Muscle layer of colon (tissue), 2 donors: ENCODE data around the gene KRTAP10-10.
"Not testable (repeated sequence)": the region's sequence is repeated elsewhere in the genome, so short reads cannot be mapped to it uniquely, and the experiment has no call there.

Experiments
- H3K27ac ChIP-seq: one replicate; pipeline ENCODE4 v1.7.0; 2013; ENCODE audit warnings: low read depth, mild to moderate bottlenecking, low read length, moderate library complexity
- H3K27me3 ChIP-seq, 2 donors: one replicate each; pipeline ENCODE4 v1.7.0; 2013; ENCODE audit warnings: low read length in 2 of 2, mild to moderate bottlenecking in 2 of 2; ENCODE audit not compliant: insufficient read depth in 2 of 2, control insufficient read depth in 1 of 2
- H3K36me3 ChIP-seq: one replicate; pipeline ENCODE4 v1.7.0; 2013; ENCODE audit warnings: mild to moderate bottlenecking, low read length; ENCODE audit not compliant: insufficient read depth
- H3K4me1 ChIP-seq: one replicate; pipeline ENCODE4 v1.7.0; 2013; ENCODE audit warnings: mild to moderate bottlenecking, low read length; ENCODE audit not compliant: insufficient read depth
- H3K4me3 ChIP-seq, 2 donors: one replicate each; pipeline ENCODE4 v1.7.0; 2013; ENCODE audit warnings: low read length in 2 of 2, low read depth in 1 of 2, mild to moderate bottlenecking in 1 of 2, moderate library complexity in 1 of 2
- H3K9ac ChIP-seq: one replicate; pipeline ENCODE4 v1.7.0; 2013; ENCODE audit warnings: low read length
- H3K9me3 ChIP-seq: one replicate; pipeline ENCODE4 v1.7.0; 2013; ENCODE audit warnings: mild to moderate bottlenecking, low read length
- donor health status: abdominal sarcoma.
- donor health status: Adenocarcinoma of cecum.

Gene KRTAP10-10

GRCh38 chr21:44609193-44609592, 28.0 kb upstream of the KRTAP10-10 start:
- no peaks in the 10 kb centered on the region for H3K4me1 ChIP-seq
- peaks cover 0 to 9% of the 10 kb centered on the region in 2 donors for H3K27me3 ChIP-seq
- H3K4me3 ChIP-seq, result no peak overlapping the region
- no peak overlapping the region for H3K9ac ChIP-seq
- peaks cover 3% of the 10 kb centered on the region for H3K9me3 ChIP-seq
- no peaks in the 10 kb centered on the region for H3K36me3 ChIP-seq
- H3K27ac ChIP-seq, result no peak overlapping the region

- H3K27ac ChIP-seq, H3K36me3 ChIP-seq, H3K9me3 ChIP-seq, H3K9ac ChIP-seq, H3K4me3 ChIP-seq, H3K4me1 ChIP-seq, H3K27me3 ChIP-seq: not testable (repeated sequence)
Observed at GRCh38 chr21:44610157-44610843, 26.9 kb upstream of the KRTAP10-10 start.

DNA sequence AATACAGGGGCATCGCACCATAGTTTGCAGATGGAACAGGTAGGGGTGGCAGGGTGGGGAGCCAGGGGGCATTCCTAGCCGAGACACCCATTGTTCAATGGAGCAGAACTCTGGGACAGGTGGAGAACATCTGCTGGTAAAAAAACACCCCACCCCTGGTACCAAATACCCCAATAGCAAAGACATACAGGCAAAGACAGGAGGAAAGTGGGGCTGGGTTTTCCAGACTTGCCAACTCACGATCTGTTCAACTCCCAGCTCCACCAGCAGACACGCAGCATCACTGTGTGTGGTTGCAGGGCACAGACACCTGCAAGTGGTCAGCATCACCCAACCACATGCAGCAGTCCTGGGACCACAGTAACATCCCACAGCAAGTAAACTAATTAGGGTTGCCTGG, 25.6 kb upstream of the KRTAP10-10 start:
- Histone ChIP-seq H3K27me3 (peaks cover 0 to 14% of the 10 kb centered on the region in 2 donors), H3K27ac (no peak overlapping the region), H3K36me3 (no peaks in the 10 kb centered on the region), H3K9me3 (no peaks in the 10 kb centered on the region), H3K9ac (no peak overlapping the region), H3K4me3 (no peak overlapping the region), H3K4me1 (no peaks in the 10 kb centered on the region)

- no peaks in the 10 kb centered on the region for H3K4me1 ChIP-seq
- H3K36me3 ChIP-seq, result no peaks in the 10 kb centered on the region
- no peak within 1 kb of the TSS for H3K4me3 ChIP-seq
- H3K9ac ChIP-seq, result no peak within 1 kb of the TSS
- peaks cover 0 to 16% of the 10 kb centered on the region in 2 donors for H3K27me3 ChIP-seq
- no peaks in the 10 kb centered on the region for H3K9me3 ChIP-seq
- H3K27ac ChIP-seq, result no peak within 1 kb of the TSS
Observed at GRCh38 chr21:44612029-44612486, 25.1 kb upstream of the KRTAP10-10 start, which contains the start of gene KRTAP10-8. Gene KRTAP10-8 (plus strand): TSS chr21:44612079. CDS start chr21:44612101, 22 bp downstream.

DNA sequence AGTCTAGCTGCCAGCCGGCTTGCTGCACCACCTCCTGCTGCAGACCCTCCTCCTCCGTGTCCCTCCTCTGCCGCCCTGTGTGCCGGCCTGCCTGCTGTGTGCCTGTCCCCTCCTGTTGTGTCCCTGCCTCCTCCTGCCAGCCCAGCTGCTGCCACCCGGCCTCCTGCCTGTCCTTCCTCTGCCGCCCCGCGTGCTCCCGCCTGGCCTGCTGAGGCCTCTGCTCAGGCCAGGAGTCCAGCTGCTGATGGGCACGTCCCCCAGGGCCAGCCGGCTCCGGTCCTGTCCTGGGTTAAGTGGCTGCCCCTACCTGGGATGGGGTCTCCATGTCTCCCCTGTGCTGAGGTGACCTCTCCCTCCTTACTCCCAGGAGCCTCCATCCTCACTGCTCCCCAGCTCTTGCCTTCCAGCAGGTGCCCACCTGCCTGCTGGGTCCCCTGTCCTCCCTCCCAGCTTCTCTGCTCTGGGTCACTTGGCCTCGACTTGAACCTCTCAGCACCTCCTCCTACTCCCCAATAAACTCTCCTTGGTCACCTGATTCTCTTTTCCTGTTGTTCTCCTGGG, 24.4 kb upstream of the KRTAP10-10 start:
- no peak overlapping the region for H3K9ac ChIP-seq

DNA sequence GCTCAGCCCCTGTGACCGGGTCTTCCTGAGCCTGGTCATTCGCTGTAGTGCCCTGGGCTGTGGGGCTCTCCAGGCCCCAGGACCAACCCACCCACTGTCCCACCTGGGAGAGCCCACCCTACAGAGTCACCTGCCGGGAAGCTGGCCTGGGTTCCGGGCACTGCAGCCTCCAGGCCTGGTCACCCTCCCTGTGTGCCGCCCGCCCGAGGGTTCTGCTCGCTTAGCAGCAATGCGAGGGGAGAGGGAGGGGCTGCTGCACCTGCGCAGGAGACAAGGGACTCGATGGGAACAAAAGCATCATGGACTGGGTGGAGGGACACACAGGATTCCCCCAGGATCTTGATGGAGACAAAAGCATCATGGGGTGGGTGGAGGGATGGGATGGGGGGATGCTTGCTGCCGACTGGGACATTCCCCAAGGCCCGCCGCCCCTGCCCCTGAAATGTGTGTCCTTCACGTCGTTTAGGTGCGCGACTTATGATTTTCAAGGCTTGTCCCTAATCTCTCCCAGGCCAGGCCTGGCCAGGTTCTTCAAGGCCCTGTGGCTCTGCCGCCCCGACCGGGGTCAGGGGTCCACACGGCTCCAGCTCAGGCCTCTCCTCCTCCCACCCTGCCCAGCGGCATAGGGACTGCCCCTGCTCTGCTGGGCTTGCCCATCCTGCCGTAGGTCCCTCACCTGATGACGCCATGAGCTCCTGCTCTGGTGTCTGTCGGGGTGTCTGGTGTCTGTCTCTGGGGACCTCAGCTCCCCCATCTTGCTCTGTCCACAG, 23.6 kb upstream of the KRTAP10-10 start:
- H3K9me3 ChIP-seq, result no peaks in the 10 kb centered on the region
- H3K27me3 ChIP-seq, result peaks cover 0 to 16% of the 10 kb centered on the region in 2 donors
- H3K27ac ChIP-seq, result no peak overlapping the region
- H3K4me1 ChIP-seq, result no peaks in the 10 kb centered on the region
- H3K36me3 ChIP-seq, result no peaks in the 10 kb centered on the region
- no peak overlapping the region for H3K4me3 ChIP-seq
- no peak overlapping the region for H3K9ac ChIP-seq

More for the DNA sequence above, 24.4 kb upstream of the KRTAP10-10 start:
- Histone ChIP-seq H3K36me3 (no peaks in the 10 kb centered on the region), H3K27me3 (peaks cover 0 to 16% of the 10 kb centered on the region in 2 donors), H3K9me3 (no peaks in the 10 kb centered on the region), H3K4me3 (no peak overlapping the region), H3K4me1 (no peaks in the 10 kb centered on the region), H3K27ac (no peak overlapping the region)

DNA sequence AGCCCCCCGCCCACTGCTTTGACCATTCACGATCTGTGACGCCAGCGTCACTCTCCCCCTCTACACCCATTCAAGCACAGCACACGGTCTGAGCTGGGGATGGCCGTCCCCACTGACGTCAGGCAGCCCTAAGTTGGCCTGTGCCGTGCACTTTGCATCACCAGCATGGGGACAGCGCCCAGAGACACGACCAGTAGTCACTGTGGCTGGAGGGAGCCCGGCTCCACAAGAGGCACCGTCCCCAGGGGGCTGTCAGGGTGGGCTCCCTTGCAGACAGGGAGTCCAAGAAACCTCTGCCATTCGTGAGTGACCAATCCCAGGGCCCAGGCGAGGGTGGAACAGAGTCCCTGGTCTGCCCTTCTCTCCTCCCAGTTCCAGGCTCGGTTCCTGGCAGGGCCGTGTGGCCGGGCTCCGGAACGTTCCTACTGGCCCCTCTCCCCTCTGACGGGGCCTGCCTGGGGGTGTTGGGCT, 23.0 kb upstream of the KRTAP10-10 start:
- Histone ChIP-seq H3K36me3 (no peaks in the 10 kb centered on the region), H3K9ac (no peak overlapping the region), H3K9me3 (no peaks in the 10 kb centered on the region), H3K27ac (no peak overlapping the region), H3K27me3 (peaks cover 0 to 16% of the 10 kb centered on the region in 2 donors), H3K4me1 (no peaks in the 10 kb centered on the region), H3K4me3 (no peak overlapping the region)

DNA sequence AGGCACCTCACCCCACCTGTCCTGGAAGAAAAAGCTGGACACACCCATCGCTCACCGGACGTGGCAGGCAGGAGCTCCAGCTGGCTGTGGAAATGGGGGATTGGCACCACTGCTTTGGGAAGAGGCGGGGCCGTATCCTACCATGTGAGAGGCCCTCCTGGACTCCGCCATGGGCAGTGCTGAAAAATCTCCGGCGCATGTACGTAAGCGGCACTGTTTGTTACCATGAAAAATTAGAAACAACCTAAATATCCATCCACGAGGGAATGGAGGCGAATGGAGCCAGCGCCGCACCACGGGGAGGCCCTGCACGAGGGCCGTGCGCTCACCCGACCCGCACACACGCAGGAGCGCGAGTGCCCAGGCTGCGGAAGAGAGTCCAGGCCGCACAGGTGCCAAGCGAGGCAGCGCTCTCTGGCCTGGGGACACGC, 22.2 kb upstream of the KRTAP10-10 start:
- Histone ChIP-seq H3K9me3 (no peaks in the 10 kb centered on the region), H3K27ac (no peak overlapping the region), H3K4me1 (no peaks in the 10 kb centered on the region), H3K27me3 (peaks cover 0 to 16% of the 10 kb centered on the region in 2 donors), H3K9ac (no peak overlapping the region), H3K4me3 (no peak overlapping the region), H3K36me3 (no peaks in the 10 kb centered on the region)

- no peaks in the 10 kb centered on the region for H3K9me3 ChIP-seq
Observed at GRCh38 chr21:44615466-44615865, 21.7 kb upstream of the KRTAP10-10 start.

DNA sequence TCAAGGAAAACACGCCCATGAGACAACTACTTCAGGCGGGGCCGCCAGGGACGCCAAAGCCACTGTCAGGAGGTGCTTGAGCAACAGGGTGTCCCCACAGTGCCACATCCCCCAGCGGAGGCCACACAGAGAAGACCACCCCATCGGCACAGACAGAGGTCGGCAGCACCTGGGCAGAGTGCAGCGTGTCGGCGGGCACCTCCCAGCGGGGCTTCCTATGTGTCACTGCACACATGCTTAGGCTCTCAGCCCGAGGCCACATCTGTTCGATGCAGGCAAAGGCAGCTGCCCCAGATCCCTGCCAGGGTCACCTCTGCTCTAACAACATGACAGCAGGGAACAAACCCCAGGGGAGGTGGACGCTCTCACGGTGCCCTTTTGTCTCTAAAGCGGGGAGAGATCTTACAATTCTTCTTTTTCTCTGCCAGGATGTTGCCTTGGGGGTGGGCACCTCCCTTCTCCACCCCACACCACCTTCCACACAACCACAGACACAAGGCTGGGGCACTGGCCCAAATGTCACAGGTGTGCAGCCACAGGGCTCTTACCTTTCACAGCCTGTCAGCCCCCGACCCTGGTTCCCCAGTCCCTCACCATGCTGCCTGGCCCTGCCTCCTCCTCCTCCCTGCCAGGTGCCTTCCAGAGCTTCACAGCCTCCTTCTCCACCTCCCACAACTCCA, 21.1 kb upstream of the KRTAP10-10 start:
- Histone ChIP-seq H3K27me3 (peaks cover 0 to 16% of the 10 kb centered on the region in 2 donors), H3K27ac (no peak overlapping the region), H3K4me3 (no peak overlapping the region), H3K4me1 (no peaks in the 10 kb centered on the region), H3K36me3 (no peaks in the 10 kb centered on the region), H3K9ac (no peak overlapping the region), H3K9me3 (no peaks in the 10 kb centered on the region)

More at GRCh38 chr21:44615466-44615865, 21.7 kb upstream of the KRTAP10-10 start:
- H3K9ac ChIP-seq, result no peak overlapping the region
- no peak overlapping the region for H3K27ac ChIP-seq
- no peak overlapping the region for H3K4me3 ChIP-seq
- H3K36me3 ChIP-seq, result no peaks in the 10 kb centered on the region
- H3K27me3 ChIP-seq, result peaks cover 0 to 16% of the 10 kb centered on the region in 2 donors
- no peaks in the 10 kb centered on the region for H3K4me1 ChIP-seq

GRCh38 chr21:44616591-44616926, 20.6 kb upstream of the KRTAP10-10 start:
- Histone ChIP-seq H3K9ac (no peak overlapping the region), H3K36me3 (no peaks in the 10 kb centered on the region), H3K4me1 (no peaks in the 10 kb centered on the region), H3K4me3 (no peak overlapping the region), H3K9me3 (no peaks in the 10 kb centered on the region), H3K27me3 (peaks cover 0 to 16% of the 10 kb centered on the region in 2 donors), H3K27ac (no peak overlapping the region)
